HK-2 (cell line): ENCODE results near the gene RAB11FIP3.
A peak's percentile ranks its signal among the peaks of the same experiment; 100 is the strongest.

Experiments
- DNase-seq: peaks from one replicate; pipeline ENCODE4 v3.0.0-alpha.2; 2018; ENCODE audit not compliant: unreplicated experiment

RAB11FIP3 gene

DNA sequence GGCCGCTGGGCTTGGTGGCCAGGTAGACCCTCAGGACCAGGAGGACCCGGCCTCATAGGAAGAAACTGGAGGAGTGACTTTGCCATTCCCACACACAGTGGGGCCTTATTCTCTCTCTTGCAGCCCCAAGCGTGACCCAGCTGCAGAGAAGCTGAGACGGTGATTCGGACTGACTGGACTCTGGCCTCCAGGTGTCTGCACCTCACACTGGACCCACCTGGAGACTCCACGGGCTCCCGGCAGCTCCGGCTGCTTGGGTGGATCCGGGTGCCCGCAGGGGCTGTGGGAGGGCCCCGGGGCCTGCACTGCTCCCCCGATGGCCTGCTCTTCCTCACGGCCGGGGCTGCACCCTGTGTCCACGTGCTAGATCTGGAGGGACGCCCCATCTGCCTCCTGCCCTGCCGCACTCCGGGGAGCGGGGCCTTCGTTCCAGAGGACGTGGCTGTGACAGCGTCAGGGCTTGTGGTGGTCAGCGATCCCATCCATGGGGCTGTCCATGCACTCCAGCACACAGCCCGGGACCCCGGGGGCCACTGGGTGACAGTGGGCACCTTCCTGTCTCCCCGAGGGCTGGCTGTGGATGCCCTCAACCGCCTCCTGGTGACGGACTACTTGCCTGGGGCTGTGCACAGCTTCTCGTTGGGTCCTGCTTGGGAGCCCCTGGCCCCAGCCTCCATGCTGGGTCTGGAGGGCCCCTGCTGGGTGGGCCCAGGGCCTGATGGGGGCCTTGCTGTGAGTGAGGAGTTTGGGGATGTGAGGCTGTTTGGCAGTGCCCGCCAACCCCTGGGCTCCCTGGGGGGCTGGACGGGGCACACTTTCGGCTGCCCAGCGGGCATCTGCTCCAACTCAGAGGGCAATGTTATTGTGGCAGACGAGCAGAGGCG, 142.2 kb downstream of the RAB11FIP3 start:
- no peak for DNase-seq

GRCh38 chr16:568401-569258, 143.2 kb downstream of the RAB11FIP3 start:
- DNase-seq: no peak

GRCh38 chr16:569445-570254, 144.2 kb downstream of the RAB11FIP3 start, which contains the start of gene PIGQ:
TSS of gene PIGQ (plus strand) at chr16:569968. CDS start at chr16:574075, 4,107 bp downstream.
- DNase-seq: peak; percentile 62
